ENCODE data around the gene AXIN1.
"Not testable (repeated sequence)": the region's sequence is repeated elsewhere in the genome, so short reads cannot be mapped to it uniquely, and the experiment has no call there.

AXIN1 gene

GRCh38 chr16:351804-352520 lies 561 bp downstream of the AXIN1 start:
- no peak for DNase-seq (ENCODE audit: low spot score)

DNA sequence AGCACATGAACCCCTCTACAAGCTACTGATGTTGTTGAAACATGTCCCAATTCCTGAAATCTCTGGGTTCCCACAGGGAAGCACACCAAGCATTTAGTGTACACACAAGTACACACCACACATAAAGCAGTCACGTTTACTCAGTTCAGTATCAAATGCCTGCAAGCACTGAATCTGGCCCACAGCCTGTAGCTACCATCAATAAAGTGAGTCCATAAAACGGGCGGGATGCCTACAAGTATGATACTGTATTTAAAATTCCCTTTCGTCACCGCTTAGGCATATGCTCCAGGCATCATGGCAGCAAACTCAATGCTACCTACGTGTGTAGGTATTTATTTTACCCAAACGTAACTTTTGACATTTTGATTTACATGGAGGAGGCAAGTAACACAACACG lies 2.3 kb downstream of the AXIN1 start:
- no peak for DNase-seq (ENCODE audit: low spot score)

- DNase-seq (ENCODE audit: low spot score), result no peak
Measured at GRCh38 chr16:349211-349610, 3.3 kb downstream of the AXIN1 start.

DNA sequence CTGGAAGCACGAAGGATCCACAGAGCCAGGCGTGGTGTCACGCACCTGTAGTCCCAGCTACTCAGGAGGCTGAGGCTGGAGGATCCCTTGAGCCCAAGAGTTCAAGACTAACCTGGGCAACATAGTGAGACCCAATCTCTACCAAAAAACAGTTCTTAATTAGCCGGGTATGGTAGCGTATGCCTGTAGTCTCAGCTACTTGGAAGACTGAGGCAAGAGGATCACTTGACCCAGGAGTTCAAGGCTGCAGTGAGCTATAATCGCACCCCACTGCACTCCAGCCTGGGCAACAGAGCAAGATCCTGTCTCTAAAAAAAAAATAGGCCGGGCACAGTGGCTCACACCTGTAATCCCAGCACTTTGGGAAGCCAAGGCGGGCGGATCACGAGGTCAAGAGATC lies 4.0 kb downstream of the AXIN1 start:
- not testable (repeated sequence) for DNase-seq (ENCODE audit: low spot score)

GRCh38 chr16:347203-347602 lies 5.3 kb downstream of the AXIN1 start:
- DNase-seq (ENCODE audit: low spot score), result no peak

DNA sequence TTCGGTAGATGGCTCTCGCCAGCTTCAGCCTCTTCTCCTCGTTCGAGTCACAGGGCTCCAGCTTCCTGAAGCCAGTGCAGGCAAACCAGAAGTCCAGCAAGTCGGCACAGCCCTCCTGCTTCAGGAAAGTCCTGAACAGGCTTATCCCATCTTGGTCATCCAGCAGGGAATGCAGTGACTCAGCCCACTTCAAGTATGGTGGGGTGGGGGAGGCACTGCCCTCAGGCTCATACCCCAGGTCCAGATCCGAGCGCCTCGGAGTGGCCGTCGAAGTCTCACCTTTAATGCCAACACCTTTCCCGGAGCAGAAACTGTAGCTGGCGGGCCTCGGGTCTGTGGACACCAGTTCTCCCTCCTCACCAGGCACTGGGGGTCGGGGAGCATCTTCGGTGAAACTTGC lies 5.9 kb downstream of the AXIN1 start:
- DNase-seq (ENCODE audit: low spot score), result no peak

DNA sequence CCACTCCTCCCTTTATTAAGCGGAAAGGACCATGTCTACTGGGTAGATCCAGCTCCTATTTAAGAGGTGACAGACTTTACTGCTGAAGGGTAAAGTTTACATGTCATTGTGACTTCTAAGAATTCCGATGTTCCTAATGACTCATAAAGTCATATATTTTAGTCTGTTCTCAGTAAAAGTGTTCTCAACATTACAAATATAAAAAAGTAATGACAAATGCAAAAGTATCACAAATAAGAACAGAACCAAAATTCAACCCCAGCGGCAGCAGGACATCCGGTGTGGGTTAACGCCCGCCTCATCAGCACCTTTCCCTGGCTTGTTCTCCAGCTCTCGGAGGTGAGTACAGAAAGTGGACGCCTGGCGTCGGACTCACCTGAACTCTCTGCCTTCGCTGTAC lies 6.8 kb downstream of the AXIN1 start:
- no peak for DNase-seq (ENCODE audit: low spot score)

- no peak for DNase-seq (ENCODE audit: low spot score)
Measured at GRCh38 chr16:342455-343213, 9.9 kb downstream of the AXIN1 start.

DNA sequence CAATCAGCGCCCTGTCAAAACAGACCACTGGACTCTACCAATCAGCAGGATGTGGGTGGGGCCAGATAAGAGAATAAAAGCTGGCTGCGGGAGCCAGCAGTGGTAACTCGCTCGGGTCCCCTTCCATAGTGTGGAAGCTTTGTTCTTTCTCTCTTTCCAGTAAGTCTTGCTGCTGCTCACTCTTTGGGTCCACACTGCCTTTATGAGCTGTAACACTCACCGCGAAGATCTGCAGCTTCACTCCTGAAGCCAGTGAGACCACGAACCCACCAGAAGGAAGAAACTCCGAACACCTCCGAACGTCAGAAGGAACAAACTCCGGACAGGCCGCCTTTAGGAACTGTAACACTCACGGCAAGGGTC lies 10.6 kb downstream of the AXIN1 start:
- DNase-seq (ENCODE audit: low spot score), result not testable (repeated sequence)

- not testable (repeated sequence) for DNase-seq (ENCODE audit: low spot score)
Measured at GRCh38 chr16:341095-341973, 11.2 kb downstream of the AXIN1 start.

DNA sequence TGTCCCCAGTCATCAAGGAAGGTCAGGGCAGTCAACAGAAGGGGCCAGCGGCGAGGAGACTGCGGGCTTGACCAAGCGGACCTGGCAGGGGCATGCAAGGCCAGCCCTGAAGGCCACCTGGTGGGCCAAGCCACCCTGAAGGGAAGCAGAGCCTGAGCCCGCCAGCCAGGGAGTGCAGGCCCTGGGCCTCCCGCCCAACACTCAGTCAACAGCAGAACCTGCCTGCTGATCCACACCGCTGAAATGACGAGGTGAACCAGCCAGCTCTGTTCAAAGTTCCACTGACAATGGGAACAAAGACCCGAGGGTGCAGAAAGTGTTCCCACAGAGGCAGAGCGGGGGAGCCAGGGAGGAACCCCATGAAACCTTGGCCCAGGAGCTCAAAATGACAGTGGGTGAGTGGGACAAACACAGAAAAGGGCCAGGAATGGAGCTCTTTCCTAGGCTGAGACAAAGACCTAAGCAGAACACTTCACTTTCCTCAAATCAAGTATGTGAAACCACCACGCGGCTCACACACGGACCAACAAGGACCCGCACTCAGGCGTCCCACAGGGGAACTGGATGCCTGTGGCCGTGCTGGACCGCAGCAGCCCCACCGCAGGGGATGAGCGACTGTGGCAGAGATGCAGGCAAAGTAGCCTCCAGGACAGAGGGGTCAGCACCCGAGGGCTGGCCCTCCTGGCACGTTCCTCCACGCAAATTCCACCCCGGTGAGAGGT lies 12.0 kb downstream of the AXIN1 start:
- DNase-seq (ENCODE audit: low spot score), result no peak

- no peak for DNase-seq (ENCODE audit: low spot score)
Measured at GRCh38 chr16:339680-340079, 12.8 kb downstream of the AXIN1 start.

DNA sequence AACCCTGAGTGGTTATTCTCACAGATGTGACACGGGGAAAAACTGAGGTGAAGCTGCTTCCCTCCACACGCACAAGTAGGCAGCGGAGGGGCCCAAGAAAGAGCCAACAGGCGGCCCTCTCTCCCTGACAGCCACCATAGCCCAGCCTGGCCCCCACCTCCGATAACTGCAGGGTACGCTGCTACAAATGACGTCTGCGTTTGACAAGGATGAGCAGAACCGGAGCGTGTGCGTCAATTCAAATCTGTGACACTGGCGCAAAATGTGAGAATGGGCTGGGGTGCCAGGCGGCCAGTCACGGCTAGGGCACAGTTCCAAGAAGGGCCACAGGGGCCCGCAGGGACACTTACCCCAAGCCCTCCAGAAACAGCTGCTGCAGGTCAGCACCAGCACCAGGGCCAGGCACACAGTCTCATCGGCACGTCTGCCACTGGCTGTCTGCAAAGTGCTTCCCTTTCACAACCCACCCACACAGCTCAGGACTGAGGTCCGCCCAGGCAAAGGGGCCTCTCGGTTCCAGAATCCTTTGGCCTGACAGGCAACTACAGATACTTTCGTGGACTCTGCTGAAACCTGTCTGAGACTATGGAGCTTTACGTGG lies 14.4 kb downstream of the AXIN1 start:
- DNase-seq (ENCODE audit: low spot score), result no peak

DNA sequence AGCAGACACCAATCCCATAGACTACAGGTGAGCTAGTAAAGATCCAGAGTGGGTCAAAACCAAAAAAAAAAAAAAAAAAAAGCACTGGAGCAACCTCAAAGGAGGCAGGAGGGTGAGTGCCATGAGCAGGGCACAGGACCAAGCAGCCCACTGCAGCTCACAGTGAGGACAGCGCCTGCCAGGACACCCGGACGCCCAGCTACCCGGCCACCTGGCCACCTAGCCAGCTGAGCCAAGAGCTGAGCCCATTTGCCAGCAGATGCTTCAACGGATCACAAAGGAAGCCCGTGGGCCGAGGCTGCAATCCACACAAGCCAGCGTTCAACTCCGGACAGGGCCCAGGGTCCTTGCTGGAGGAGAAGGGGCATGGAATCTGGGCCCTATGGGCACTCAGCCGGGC lies 15.1 kb downstream of the AXIN1 start:
- DNase-seq (ENCODE audit: low spot score), result no peak

- DNase-seq (ENCODE audit: low spot score), result no peak
Measured at GRCh38 chr16:336269-336668, 16.3 kb downstream of the AXIN1 start.

GRCh38 chr16:334861-335632 lies 17.5 kb downstream of the AXIN1 start:
- DNase-seq (ENCODE audit: low spot score), result not testable (repeated sequence)

- not testable (repeated sequence) for DNase-seq (ENCODE audit: low spot score)
Measured at GRCh38 chr16:334164-334832, 18.2 kb downstream of the AXIN1 start.

- no peak for DNase-seq (ENCODE audit: low spot score)
Measured at GRCh38 chr16:333406-334094, 19.0 kb downstream of the AXIN1 start.

GRCh38 chr16:331181-331814 lies 21.2 kb downstream of the AXIN1 start:
- DNase-seq (ENCODE audit: low spot score), result not testable (repeated sequence)
